Gastroesophageal sphincter (tissue), 3 donors: ENCODE measurements around the gene PARG.
"Not testable (repeated sequence)": the region's sequence is repeated elsewhere in the genome, so short reads cannot be mapped to it uniquely, and the experiment has no call there.

Source experiments
- CTCF ChIP-seq, 4 experiments: fragments of 200-600 bp in 2 of 4; fragments of 450-650 bp in 2 of 4; sonication (generic) in 1 of 4; IDR thresholded peaks; one replicate each; pipeline ENCODE4 v1.5.1; 2017 to 2019; ENCODE audit warnings: antibody characterized with exemption in 4 of 4, mild to moderate bottlenecking in 2 of 4, moderate library complexity in 2 of 4
- POLR2A ChIP-seq, 2 donors: fragments of 450-650 bp; IDR thresholded peaks; one replicate each; pipeline ENCODE4 v1.6.1; 2017; ENCODE audit warnings: antibody characterized with exemption in 2 of 2, mild to moderate bottlenecking in 2 of 2, moderate library complexity in 1 of 2

DNA sequence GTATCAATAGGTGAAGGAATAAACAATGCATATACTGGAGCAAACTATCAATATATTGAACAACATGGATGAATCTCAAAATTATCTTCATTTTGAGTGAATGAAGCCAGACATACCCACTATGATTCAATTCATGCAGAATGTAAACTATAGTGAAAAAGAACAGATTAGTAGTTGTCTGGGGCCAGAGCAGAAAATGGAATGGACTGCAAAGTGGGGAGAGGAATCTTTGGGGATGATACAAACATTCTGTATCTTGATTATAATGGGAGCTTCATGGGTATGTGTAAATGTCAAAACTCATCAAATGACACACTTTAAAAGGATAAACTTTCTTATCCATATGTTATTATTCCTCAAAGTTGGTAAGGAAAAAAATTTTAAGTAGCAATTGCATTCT is 23.9 kb downstream of the PARG start:
- not testable (repeated sequence) for TF ChIP-seq CTCF, POLR2A (IDR thresholded peaks at IDR 0.05)
